ENCODE data around the gene PRDM16. TPM values are rescaled to one million over a fixed set of nuclear protein-coding genes. Genes with fewer than 3 reads are reported as not detected.

PRDM16 gene
- total and polyA plus RNA-seq, 2 of the 8 experiments (the other 6 are each of a cell fraction or from before 2014, with no cell fraction given) = 0.39 to 0.43 TPM

- ChIA-PET CTCF (ENCODE audit: partially characterized antibody) (interaction anchor here (1.1 to 3.7 kb wide), 2 partner anchors 15 to 16 kb away, joined by 5 to 12 read pairs; no protein-coding TSS in a partner anchor), POLR2A (ENCODE audit: partially characterized antibody) (interaction anchor here (0.6 to 1.4 kb wide), 3 partner anchors 9 to 158 kb away, joined by 3 read pairs; no protein-coding TSS in a partner anchor)
- peaks cover 5% of the 10 kb centered on the region; the same call in 1 of the 2 replicates for H3K23me2 ChIP-seq (ENCODE audit: low read depth, low read length)
- no peak overlapping the region for H3K4ac ChIP-seq (replicated peaks; ENCODE audit: insufficient read length, low read depth, low read length)
- WGBS, 2 experiments (ENCODE audit: extremely low coverage in 1 of 2, insufficient coverage in 1 of 2, insufficient read length in 1 of 2, insufficient replicate concordance in 2 of 2, low coverage in 1 of 2, low lambda C conversion rate in 2 of 2, missing lambda C conversion rate in 1 of 2) = 87% methylated on average over 26 of the region's 34 CpGs; no CpG with 5 or more reads in 1 of the 2 experiments
- no peak overlapping the region for H4K5ac ChIP-seq (ENCODE audit: insufficient read length, low read depth, low read length)
- no peak overlapping the region for H2AK5ac ChIP-seq (ENCODE audit: low read depth, low read length)
- no peak overlapping the region for H3K4me2 ChIP-seq (ENCODE audit: insufficient read depth in 1 of 2, low read depth in 2 of 2, low read length in 2 of 2)
- H3K27me3 ChIP-seq (replicated peaks in 1 of 4; ENCODE audit: control insufficient read depth in 3 of 4, extremely low read depth in 1 of 4, insufficient read depth in 3 of 4, low read length in 3 of 4) = no peaks in the 10 kb centered on the region
- no peak overlapping the region for H3K23ac ChIP-seq (ENCODE audit: insufficient read length)
- H4K8ac ChIP-seq (ENCODE audit: extremely low read depth, insufficient read depth, low read length) = no peak overlapping the region
- no peak overlapping the region for H3K9ac ChIP-seq (replicated peaks in 1 of 4; ENCODE audit: extremely low read depth in 1 of 4, low read depth in 3 of 4, low read length in 3 of 4)
- peaks cover 0 to 9% (median 1%) of the 10 kb centered on the region in 4 experiments; a peak in 4 of 8 replicates for H3K36me3 ChIP-seq (ENCODE audit: control insufficient read depth in 2 of 4, insufficient read depth in 4 of 4, low read length in 3 of 4)
- no peaks in the 10 kb centered on the region for H3K79me2 ChIP-seq (ENCODE audit: control insufficient read depth in 1 of 2, insufficient read depth in 2 of 2, low read length in 2 of 2)
- H3K18ac ChIP-seq (ENCODE audit: extremely low read depth, low read length) = no peak overlapping the region
- peaks cover 0 to 22% (median 16%) of the 10 kb centered on the region in 4 experiments; a peak in 6 of 7 replicates for H3K4me1 ChIP-seq (replicated peaks in 1 of 4; ENCODE audit: control insufficient read depth in 3 of 4, insufficient read depth in 4 of 4, low read length in 3 of 4)
- H3K56ac ChIP-seq (replicated peaks; ENCODE audit: insufficient read length, low read depth, low read length) = no peak overlapping the region
- no peak overlapping the region for H2AFZ ChIP-seq (ENCODE audit: low read length)
- no peak overlapping the region for H2BK15ac ChIP-seq (ENCODE audit: low read length)
- no peaks in the 10 kb centered on the region; the same call in 1 of the 2 replicates for H3K79me1 ChIP-seq (ENCODE audit: low read depth, low read length)
- no peak overlapping the region for H3K14ac ChIP-seq (ENCODE audit: insufficient read length)
- H3K9me3 ChIP-seq (ENCODE audit: insufficient read depth in 2 of 2, low read depth in 1 of 2, low read length in 1 of 2) = no peaks in the 10 kb centered on the region
- FAIRE-seq (no peak), DNase-seq (ENCODE audit: low read depth in 1 of 2, low spot score in 2 of 2) (no peak)
- peaks cover 0 to 6% of the 10 kb centered on the region in 2 experiments for H4K20me1 ChIP-seq (replicated peaks in 1 of 2; ENCODE audit: control insufficient read depth in 1 of 2, insufficient read depth in 2 of 2, low read length in 2 of 2)
- no peak overlapping the region for H3K4me3 ChIP-seq (ENCODE audit: extremely low read depth in 1 of 4, insufficient read depth in 2 of 4, low read depth in 3 of 4, low read length in 4 of 4)
- no peak overlapping the region for H2BK5ac ChIP-seq (ENCODE audit: low read depth, low read length)
- H2BK120ac ChIP-seq (replicated peaks; ENCODE audit: low read depth, low read length) = no peak overlapping the region
- no peak overlapping the region for H2BK12ac ChIP-seq (ENCODE audit: low read depth, low read length)
- no peak overlapping the region for H4K91ac ChIP-seq (replicated peaks; ENCODE audit: insufficient read length, low read length)
- H2BK20ac ChIP-seq (ENCODE audit: low read length) = no peak overlapping the region
- H3K27ac ChIP-seq (ENCODE audit: low read depth, low read length) = no peak overlapping the region
- TF ChIP-seq SAP30 (IDR thresholded peaks at IDR 0.05; ENCODE audit: insufficient read depth, insufficient replicate concordance, low read length) (no peak), TBP (IDR thresholded peaks at IDR 0.05; ENCODE audit: low read depth, low read length) (no peak), POLR2AphosphoS5 (IDR thresholded peaks at IDR 0.05; ENCODE audit: low read depth, low read length) (no peak), CHD2 (IDR thresholded peaks at IDR 0.05; ENCODE audit: low read length) (no peak), SIX5 (IDR thresholded peaks at IDR 0.05; ENCODE audit: low read depth, low read length) (no peak), EP300 (IDR thresholded peaks at IDR 0.05; ENCODE audit: borderline replicate concordance in 1 of 2, low read depth in 2 of 2, low read length in 2 of 2) (no peak), EGR1 (IDR thresholded peaks at IDR 0.05; ENCODE audit: borderline replicate concordance, low read depth, low read length) (no peak), CHD1 (IDR thresholded peaks at IDR 0.05; ENCODE audit: low read depth, low read length) (no peak), KDM5A (IDR thresholded peaks at IDR 0.05; ENCODE audit: low read length) (no peak), FOSL1 (IDR thresholded peaks at IDR 0.05; ENCODE audit: insufficient read depth, low read depth, low read length) (no peak), SP1 (IDR thresholded peaks at IDR 0.05; ENCODE audit: low read depth, low read length) (no peak), BRCA1 (IDR thresholded peaks at IDR 0.05; ENCODE audit: low read depth, low read length) (no peak)
Observed at GRCh38 chr1:3468236-3469103, 399.5 kb downstream of the PRDM16 start.

Data from H1 (cell line).